NCI-H2029 (cell line): Measurements from ENCODE around the gene ZFP62.
"Not testable (repeated sequence)": the region's sequence is repeated elsewhere in the genome, so short reads cannot be mapped to it uniquely, and the experiment has no call there.

Source experiments
- DNase-seq: peaks from one replicate; lab custom pipeline; 2025; lab: John Stamatoyannopoulos, UW

ZFP62 gene

GRCh38 chr5:180830253-180831138 lies 30.6 kb downstream of the ZFP62 start:
- DNase-seq = peak; percentile 34

- DNase-seq = no peak
Measured at GRCh38 chr5:180829726-180830125, 31.4 kb downstream of the ZFP62 start.

GRCh38 chr5:180828756-180829531 lies 32.1 kb downstream of the ZFP62 start:
- DNase-seq = not testable (repeated sequence)

GRCh38 chr5:180827374-180827773 lies 33.7 kb downstream of the ZFP62 start:
- DNase-seq = not testable (repeated sequence)

- no peak for DNase-seq
Measured at GRCh38 chr5:180825768-180826525, 35.1 kb downstream of the ZFP62 start.

- DNase-seq = no peak
Measured at GRCh38 chr5:180824630-180825476, 36.2 kb downstream of the ZFP62 start.

- no peak for DNase-seq
Measured at GRCh38 chr5:180823940-180824629, 37.0 kb downstream of the ZFP62 start.

- DNase-seq = no peak
Measured at GRCh38 chr5:180823346-180823745, 37.7 kb downstream of the ZFP62 start.

- DNase-seq = no peak
Measured at GRCh38 chr5:180821538-180821937, 39.5 kb downstream of the ZFP62 start.

- no peak for DNase-seq
Measured at GRCh38 chr5:180820788-180821321, 40.2 kb downstream of the ZFP62 start.

- DNase-seq = no peak
Measured at GRCh38 chr5:180818677-180819341, 42.3 kb downstream of the ZFP62 start.

- no peak for DNase-seq
Measured at GRCh38 chr5:180817893-180818674, 43.0 kb downstream of the ZFP62 start.

GRCh38 chr5:180816608-180817534 lies 44.2 kb downstream of the ZFP62 start:
- peak; percentile 79 for DNase-seq

GRCh38 chr5:180815293-180815917 lies 45.7 kb downstream of the ZFP62 start:
- DNase-seq = no peak

GRCh38 chr5:180813420-180813819 lies 47.7 kb downstream of the ZFP62 start:
- DNase-seq = no peak

GRCh38 chr5:180811623-180812124 lies 49.4 kb downstream of the ZFP62 start:
- no peak for DNase-seq

GRCh38 chr5:180810959-180811622 lies 50.0 kb downstream of the ZFP62 start:
- DNase-seq = no peak
